Neural cell (in vitro differentiated cells): ENCODE data around the gene MEX3D.

Experiments
- CTCF ChIP-seq: fragments of 450-650 bp; IDR thresholded peaks from 2 replicates; pipeline ENCODE4 v1.5.1; 2014; ENCODE audit warnings: antibody characterized with exemption, mild to moderate bottlenecking, moderate library complexity; ENCODE audit not compliant: poor library complexity, severe bottlenecking
- EP300 ChIP-seq: fragments of 450-650 bp; conservative IDR thresholded peaks from 2 replicates; pipeline ENCODE4 v1.6.1; 2014; ENCODE audit warnings: antibody characterized with exemption, mild to moderate bottlenecking, moderate library complexity; ENCODE audit not compliant: poor library complexity, severe bottlenecking
- RAD21 ChIP-seq: fragments of 450-650 bp; conservative IDR thresholded peaks from 2 replicates; pipeline ENCODE4 v1.6.1; 2014; ENCODE audit warnings: antibody characterized with exemption, mild to moderate bottlenecking, moderate library complexity
- SMC3 ChIP-seq: fragments of 450-650 bp; conservative IDR thresholded peaks from 2 replicates; pipeline ENCODE4 v1.6.1; 2014; ENCODE audit warnings: antibody characterized with exemption, mild to moderate bottlenecking, moderate library complexity; ENCODE audit not compliant: poor library complexity

GRCh38 chr19:1592755-1593500 is 24.8 kb upstream of the MEX3D start, which contains the start of gene MBD3:
- no peak for TF ChIP-seq CTCF
- TF ChIP-seq EP300, result no peak
- no peak for TF ChIP-seq SMC3
- TF ChIP-seq RAD21, result no peak
